ENCODE results near the gene RXRA.

Gene RXRA

GRCh38 chr9:134331186-134332025, 5.2 kb downstream of the RXRA start:
- FAIRE-seq (no peak), DNase-seq (ENCODE audit: insufficient read length, low spot score) (no peak)
- TF ChIP-seq CTCF (IDR thresholded peaks at IDR 0.05; ENCODE audit: insufficient read depth, missing control alignments) = no peak

GRCh38 chr9:134332266-134332665, 6.0 kb downstream of the RXRA start:
- TF ChIP-seq CTCF (IDR thresholded peaks at IDR 0.05; ENCODE audit: insufficient read depth, missing control alignments) = no peak
- no peak for FAIRE-seq
- no peak for DNase-seq (ENCODE audit: insufficient read length, low spot score)

- FAIRE-seq = no peak
- no peak for TF ChIP-seq CTCF (IDR thresholded peaks at IDR 0.05; ENCODE audit: insufficient read depth, missing control alignments)
- DNase-seq (ENCODE audit: insufficient read length, low spot score) = no peak
Observed at GRCh38 chr9:134332841-134333233, 6.6 kb downstream of the RXRA start.

GRCh38 chr9:134333234-134333873, 7.1 kb downstream of the RXRA start:
- DNase-seq (ENCODE audit: insufficient read length, low spot score) (no peak), FAIRE-seq (no peak)
- TF ChIP-seq CTCF (IDR thresholded peaks at IDR 0.05; ENCODE audit: insufficient read depth, missing control alignments) = no peak

- TF ChIP-seq CTCF (IDR thresholded peaks at IDR 0.05; ENCODE audit: insufficient read depth, missing control alignments) = no peak
- FAIRE-seq (no peak), DNase-seq (ENCODE audit: insufficient read length, low spot score) (no peak)
Observed at GRCh38 chr9:134333874-134334581, 7.8 kb downstream of the RXRA start.

- FAIRE-seq (no peak), DNase-seq (ENCODE audit: insufficient read length, low spot score) (no peak)
- no peak for TF ChIP-seq CTCF (IDR thresholded peaks at IDR 0.05; ENCODE audit: insufficient read depth, missing control alignments)
Observed at GRCh38 chr9:134335061-134335460, 8.8 kb downstream of the RXRA start.
